Measurements from ENCODE around the gene SLC7A5.

DNA sequence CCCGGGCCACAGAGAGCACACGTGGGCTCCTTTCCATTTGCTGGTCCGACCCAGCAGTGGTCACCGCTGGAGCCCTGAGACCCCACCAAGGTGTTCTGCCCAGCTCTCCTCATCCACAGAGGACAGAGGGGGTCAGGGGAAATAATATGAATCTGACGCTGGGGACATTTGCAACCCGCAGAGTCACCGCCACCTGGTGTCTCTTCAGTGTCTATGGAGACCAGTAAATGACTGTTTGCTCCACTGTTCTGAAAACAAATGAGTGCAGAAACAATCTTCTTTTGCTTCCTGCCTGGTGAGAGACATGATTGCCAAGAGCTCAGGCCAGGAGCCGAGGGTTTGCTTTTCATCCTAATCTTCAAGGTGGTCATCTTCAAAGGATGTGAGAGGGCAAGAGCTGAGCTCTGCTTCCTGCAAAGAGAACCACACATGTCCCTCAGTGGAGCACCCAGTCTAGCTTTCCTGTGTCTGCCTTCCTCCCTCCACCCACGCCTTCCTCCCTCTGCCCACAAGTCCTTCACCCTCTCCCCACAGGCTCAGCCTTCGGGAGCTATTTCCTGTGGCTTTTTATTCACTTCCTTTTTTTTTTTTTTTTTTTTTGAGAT is 88.8 kb downstream of the SLC7A5 start:
- TF ChIP-seq, protein P1, sequence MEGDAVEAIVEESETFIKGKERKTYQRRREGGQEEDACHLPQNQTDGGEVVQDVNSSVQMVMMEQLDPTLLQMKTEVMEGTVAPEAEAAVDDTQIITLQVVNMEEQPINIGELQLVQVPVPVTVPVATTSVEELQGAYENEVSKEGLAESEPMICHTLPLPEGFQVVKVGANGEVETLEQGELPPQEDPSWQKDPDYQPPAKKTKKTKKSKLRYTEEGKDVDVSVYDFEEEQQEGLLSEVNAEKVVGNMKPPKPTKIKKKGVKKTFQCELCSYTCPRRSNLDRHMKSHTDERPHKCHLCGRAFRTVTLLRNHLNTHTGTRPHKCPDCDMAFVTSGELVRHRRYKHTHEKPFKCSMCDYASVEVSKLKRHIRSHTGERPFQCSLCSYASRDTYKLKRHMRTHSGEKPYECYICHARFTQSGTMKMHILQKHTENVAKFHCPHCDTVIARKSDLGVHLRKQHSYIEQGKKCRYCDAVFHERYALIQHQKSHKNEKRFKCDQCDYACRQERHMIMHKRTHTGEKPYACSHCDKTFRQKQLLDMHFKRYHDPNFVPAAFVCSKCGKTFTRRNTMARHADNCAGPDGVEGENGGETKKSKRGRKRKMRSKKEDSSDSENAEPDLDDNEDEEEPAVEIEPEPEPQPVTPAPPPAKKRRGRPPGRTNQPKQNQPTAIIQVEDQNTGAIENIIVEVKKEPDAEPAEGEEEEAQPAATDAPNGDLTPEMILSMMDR (IDR thresholded peaks at IDR 0.05 in 4 of 5, conservative IDR thresholded peaks at IDR 0.05 in 1 of 5) = no peak
- TF ChIP-seq POLR2A (IDR thresholded peaks at IDR 0.05) = no peak
